Vagina (tissue), 2 donors: ENCODE results near the gene SGK2. TPM values are rescaled to one million over a fixed set of nuclear protein-coding genes. Genes with fewer than 3 reads are reported as not detected.

Experiments
- DNase-seq, 2 donors: peaks; one replicate each; pipeline ENCODE4 v3.0.0-alpha.2; 2017; ENCODE audit errors: extremely low spot score in 2 of 2
- H3K27ac ChIP-seq: fragments of 200-600 bp; sonication (generic); one replicate; pipeline ENCODE4 v1.5.1; 2019
- H3K27me3 ChIP-seq: fragments of 200-600 bp; sonication (generic); one replicate; pipeline ENCODE4 v1.5.1; 2019
- H3K36me3 ChIP-seq, 2 donors: fragments of 200-600 bp; sonication (generic); one replicate each; pipeline ENCODE4 v1.5.1; 2017 to 2019
- H3K4me1 ChIP-seq: fragments of 200-600 bp; sonication (generic); one replicate; pipeline ENCODE4 v1.5.1; 2019
- H3K4me3 ChIP-seq, 2 donors: fragments of 200-600 bp; sonication (generic); 1 replicate in 1 of 2; 2 replicates in 1 of 2; pipeline ENCODE4 v1.5.1; 2016 to 2019
- H3K9me3 ChIP-seq: fragments of 200-600 bp; sonication (generic); one replicate; pipeline ENCODE4 v1.5.1; 2019
- POLR2A ChIP-seq, 2 donors: fragments of 450-650 bp; IDR thresholded peaks; one replicate each; pipeline ENCODE4 v1.6.1; 2017; ENCODE audit warnings: antibody characterized with exemption in 2 of 2, mild to moderate bottlenecking in 2 of 2, moderate library complexity in 2 of 2
- POLR2AphosphoS5 ChIP-seq, 2 donors: sonication (generic); formaldehyde crosslinking; IDR thresholded peaks; one replicate each; pipeline ENCODE4 v1.9.0; 2017; ENCODE audit warnings: antibody characterized with exemption in 2 of 2, mild to moderate bottlenecking in 2 of 2, low read depth in 1 of 2; ENCODE audit not compliant: insufficient read depth in 1 of 2
- intact Hi-C: fragments of 100-400 bp; cut with DNase I; formaldehyde crosslinking; loops from one replicate; pipeline ENCODE4 v1.15.1; 2023
- total RNA-seq: library from RNA; depleted of rRNA; stranded (reverse); fragments of >200 nt; gene quantifications from one replicate; pipeline ENCODE4 v1.2.3, GENCODE V29; 2016
- TF ChIP-seq, protein P1 (sequence below), 3 experiments: fragments of 450-650 bp in 2 of 3; fragments of 200-600 bp in 1 of 3; sonication (generic) in 1 of 3; IDR thresholded peaks; one replicate each; pipeline ENCODE4 v1.5.1; 2017 to 2019; ENCODE audit warnings: antibody characterized with exemption in 3 of 3, mild to moderate bottlenecking in 2 of 3, moderate library complexity in 2 of 3

The SGK2 gene
- total RNA-seq, 1 donor from 2014 or later: 5.4 TPM

DNA sequence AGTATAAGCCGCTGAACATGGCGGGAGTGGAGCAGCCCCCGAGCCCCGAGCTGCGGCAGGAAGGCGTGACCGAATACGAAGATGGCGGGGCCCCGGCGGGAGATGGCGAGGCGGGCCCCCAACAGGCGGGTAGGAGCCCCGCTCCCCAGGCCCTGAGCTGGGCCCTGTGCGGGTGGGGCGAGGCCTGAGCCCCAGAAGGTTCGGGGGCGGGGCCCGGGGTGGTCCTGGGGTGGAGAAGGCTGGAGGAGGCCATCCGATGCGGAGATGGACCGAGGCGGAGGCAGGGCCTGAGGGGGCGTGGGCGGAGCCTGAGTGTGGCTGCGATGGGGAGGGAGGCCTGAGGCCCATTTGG is 44.2 kb upstream of the SGK2 start:
- Histone ChIP-seq H3K4me1 (peaks cover 22% of the 10 kb centered on the region), H3K9me3 (no peaks in the 10 kb centered on the region), H3K36me3 (no peaks in the 10 kb centered on the region), H3K27ac (peak overlapping the region; percentile 64), H3K4me3 (peak overlapping the region; percentile 53 to 71), H3K27me3 (no peaks in the 10 kb centered on the region)
- DNase-seq: no peak
- TF ChIP-seq POLR2AphosphoS5 (IDR thresholded peaks at IDR 0.05; ENCODE audit: insufficient read depth in 1 of 2, low read depth in 1 of 2): no peak
- TF ChIP-seq, protein P1, sequence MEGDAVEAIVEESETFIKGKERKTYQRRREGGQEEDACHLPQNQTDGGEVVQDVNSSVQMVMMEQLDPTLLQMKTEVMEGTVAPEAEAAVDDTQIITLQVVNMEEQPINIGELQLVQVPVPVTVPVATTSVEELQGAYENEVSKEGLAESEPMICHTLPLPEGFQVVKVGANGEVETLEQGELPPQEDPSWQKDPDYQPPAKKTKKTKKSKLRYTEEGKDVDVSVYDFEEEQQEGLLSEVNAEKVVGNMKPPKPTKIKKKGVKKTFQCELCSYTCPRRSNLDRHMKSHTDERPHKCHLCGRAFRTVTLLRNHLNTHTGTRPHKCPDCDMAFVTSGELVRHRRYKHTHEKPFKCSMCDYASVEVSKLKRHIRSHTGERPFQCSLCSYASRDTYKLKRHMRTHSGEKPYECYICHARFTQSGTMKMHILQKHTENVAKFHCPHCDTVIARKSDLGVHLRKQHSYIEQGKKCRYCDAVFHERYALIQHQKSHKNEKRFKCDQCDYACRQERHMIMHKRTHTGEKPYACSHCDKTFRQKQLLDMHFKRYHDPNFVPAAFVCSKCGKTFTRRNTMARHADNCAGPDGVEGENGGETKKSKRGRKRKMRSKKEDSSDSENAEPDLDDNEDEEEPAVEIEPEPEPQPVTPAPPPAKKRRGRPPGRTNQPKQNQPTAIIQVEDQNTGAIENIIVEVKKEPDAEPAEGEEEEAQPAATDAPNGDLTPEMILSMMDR (IDR thresholded peaks at IDR 0.05): no peak
- TF ChIP-seq POLR2A (IDR thresholded peaks at IDR 0.05): no peak
- intact Hi-C loops: loop anchor here (2.0 kb wide), 1 partner anchor 56 kb away; no protein-coding TSS in a partner anchor

DNA sequence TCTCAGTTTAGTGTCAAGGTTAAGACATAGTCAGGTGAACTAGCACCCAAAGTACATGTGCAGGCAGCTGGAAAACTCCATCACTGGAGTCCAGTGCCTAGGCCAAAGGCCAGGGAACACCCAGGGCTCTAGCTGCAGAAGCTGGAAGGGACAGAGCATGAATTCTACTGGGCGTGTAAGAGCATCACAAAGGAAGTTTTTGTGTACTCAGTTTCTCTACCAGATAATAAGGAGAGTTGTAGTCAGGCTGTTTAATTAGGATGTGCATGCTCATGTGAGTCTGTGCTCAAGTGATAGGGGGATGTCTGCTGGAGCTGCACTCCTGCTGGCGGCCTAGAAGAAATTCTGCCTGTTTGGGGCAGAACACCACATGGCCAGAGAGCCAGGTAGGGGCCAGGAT is 43.2 kb upstream of the SGK2 start:
- Histone ChIP-seq H3K9me3 (no peaks in the 10 kb centered on the region), H3K4me1 (peaks cover 22% of the 10 kb centered on the region), H3K36me3 (no peaks in the 10 kb centered on the region), H3K27me3 (no peaks in the 10 kb centered on the region), H3K27ac (no peak overlapping the region), H3K4me3 (no peak overlapping the region)
- TF ChIP-seq, protein P1 (IDR thresholded peaks at IDR 0.05): no peak
- no peak for TF ChIP-seq POLR2A (IDR thresholded peaks at IDR 0.05)
- no peak for TF ChIP-seq POLR2AphosphoS5 (IDR thresholded peaks at IDR 0.05; ENCODE audit: insufficient read depth in 1 of 2, low read depth in 1 of 2)
- intact Hi-C loops: loop anchor here (2.0 kb wide), 1 partner anchor 57 kb away; no protein-coding TSS in a partner anchor
- DNase-seq: no peak

DNA sequence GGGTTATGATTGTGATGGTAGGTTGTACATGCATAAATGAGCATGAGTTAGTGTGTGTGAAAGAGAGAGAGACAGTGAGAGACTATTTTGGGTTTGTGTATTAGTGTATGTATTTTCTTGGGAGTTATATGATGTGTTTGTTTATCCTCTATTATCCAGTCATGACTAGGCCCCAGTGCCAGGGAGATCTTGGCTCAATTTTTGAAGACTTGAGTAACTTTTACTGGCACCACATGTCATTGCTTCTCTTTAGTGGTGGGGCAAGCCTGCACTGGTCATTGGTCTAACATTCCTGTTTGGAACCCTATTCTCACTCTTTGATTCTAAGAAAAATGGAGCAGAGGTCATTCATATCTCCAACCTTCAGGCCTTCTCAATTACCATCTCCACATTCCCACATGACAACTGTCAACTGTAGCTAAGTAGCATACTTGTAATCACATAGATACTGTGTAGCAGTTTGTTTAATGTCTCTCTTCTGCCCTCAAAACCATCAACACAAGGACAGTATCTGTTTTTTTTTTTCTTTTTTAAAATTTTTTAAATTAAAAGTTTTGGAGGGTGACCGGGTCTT is 42.5 kb upstream of the SGK2 start:
- no peak for DNase-seq

GRCh38 chr20:43520074-43520630 is 38.7 kb upstream of the SGK2 start:
- TF ChIP-seq POLR2A (IDR thresholded peaks at IDR 0.05) (no peak), POLR2AphosphoS5 (IDR thresholded peaks at IDR 0.05; ENCODE audit: insufficient read depth in 1 of 2, low read depth in 1 of 2) (no peak)
- TF ChIP-seq, protein P1 (IDR thresholded peaks at IDR 0.05): no peak
- DNase-seq: no peak
- no peaks in the 10 kb centered on the region for H3K9me3 ChIP-seq
- intact Hi-C loops: no loop called here
- H3K4me3 ChIP-seq: no peak overlapping the region
- no peaks in the 10 kb centered on the region for H3K27me3 ChIP-seq
- H3K4me1 ChIP-seq: peaks cover 7% of the 10 kb centered on the region
- H3K36me3 ChIP-seq: no peaks in the 10 kb centered on the region
- no peak overlapping the region for H3K27ac ChIP-seq

More for the DNA sequence above, 42.5 kb upstream of the SGK2 start:
- Histone ChIP-seq H3K4me3 (no peak overlapping the region), H3K36me3 (no peaks in the 10 kb centered on the region), H3K27me3 (no peaks in the 10 kb centered on the region), H3K27ac (no peak overlapping the region), H3K9me3 (no peaks in the 10 kb centered on the region), H3K4me1 (peaks cover 22% of the 10 kb centered on the region)
- TF ChIP-seq, protein P1 (IDR thresholded peaks at IDR 0.05): no peak
- TF ChIP-seq POLR2A (IDR thresholded peaks at IDR 0.05) (no peak), POLR2AphosphoS5 (IDR thresholded peaks at IDR 0.05; ENCODE audit: insufficient read depth in 1 of 2, low read depth in 1 of 2) (no peak)
- intact Hi-C loops: no loop called here

GRCh38 chr20:43525021-43525420 is 33.8 kb upstream of the SGK2 start:
- H3K4me1 ChIP-seq: no peaks in the 10 kb centered on the region
- TF ChIP-seq POLR2A (IDR thresholded peaks at IDR 0.05): no peak
- no peak for TF ChIP-seq POLR2AphosphoS5 (IDR thresholded peaks at IDR 0.05; ENCODE audit: insufficient read depth in 1 of 2, low read depth in 1 of 2)
- TF ChIP-seq, protein P1 (IDR thresholded peaks at IDR 0.05): no peak
- H3K9me3 ChIP-seq: no peaks in the 10 kb centered on the region
- no peak for DNase-seq
- intact Hi-C loops: no loop called here
- no peak overlapping the region for H3K4me3 ChIP-seq
- no peaks in the 10 kb centered on the region for H3K27me3 ChIP-seq
- H3K27ac ChIP-seq: no peak overlapping the region
- no peaks in the 10 kb centered on the region for H3K36me3 ChIP-seq
